ENCODE results near the gene THBD. TPM values are rescaled to one million over a fixed set of nuclear protein-coding genes. Genes with fewer than 3 reads are reported as not detected.

THBD gene
- 1.2 and 7.2 TPM in 2 replicates for total RNA-seq

GRCh38 chr20:23049201-23050075 lies at the start of gene THBD:
TSS of gene THBD (minus strand) at chr20:23049672. CDS start at chr20:23049504, 168 bp downstream.

GRCh38 chr20:23086056-23086566 lies 36.6 kb upstream of the THBD start, which contains the start of gene CD93:
TSS of gene CD93 (minus strand) at chr20:23086324. CDS start at chr20:23086192, 132 bp downstream.

DNA sequence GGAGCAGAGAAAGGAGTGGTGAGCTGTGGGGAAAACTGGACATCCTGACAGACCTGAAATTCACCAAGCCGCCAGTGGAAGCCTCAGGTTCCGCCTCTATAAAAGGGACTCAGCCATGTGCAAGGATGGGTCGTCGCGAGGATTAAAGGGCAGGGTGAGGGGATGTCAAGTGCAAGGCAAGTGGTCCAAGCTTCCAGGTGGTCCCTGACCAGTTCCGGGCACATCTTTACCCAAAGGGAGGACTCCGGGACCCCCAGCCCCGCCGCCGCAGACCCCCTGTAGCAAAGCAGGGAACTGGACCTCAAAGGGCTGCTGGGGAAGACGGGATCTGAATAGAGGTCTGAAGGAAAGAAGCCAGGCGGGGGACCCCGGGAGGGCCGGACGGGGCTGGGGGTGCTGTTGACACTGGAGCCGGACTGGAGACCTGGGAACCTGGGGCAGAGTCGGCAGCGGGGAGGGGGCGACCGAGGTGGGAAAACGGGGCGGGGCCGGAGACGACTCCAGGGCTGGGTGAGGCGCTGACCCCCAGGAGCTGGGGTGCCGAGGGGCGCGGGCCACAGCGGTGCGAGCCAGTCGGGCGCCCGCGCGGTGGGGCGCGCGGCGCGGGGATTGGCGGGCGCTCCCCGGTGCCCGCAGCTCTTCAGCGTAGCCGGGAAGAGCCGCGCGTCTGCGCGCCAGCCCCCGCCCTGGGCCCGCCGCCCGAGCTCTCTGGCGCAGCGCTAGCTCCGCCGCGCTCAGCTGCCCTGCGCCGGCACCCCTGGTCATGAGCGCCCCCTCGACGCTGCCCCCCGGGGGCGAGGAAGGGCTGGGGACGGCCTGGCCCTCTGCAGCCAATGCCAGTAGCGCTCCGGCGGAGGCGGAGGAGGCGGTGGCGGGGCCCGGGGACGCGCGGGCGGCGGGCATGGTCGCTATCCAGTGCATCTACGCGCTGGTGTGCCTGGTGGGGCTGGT lies 14.5 kb downstream of the THBD start, which contains the start of gene SSTR4:
SSTR4 (plus strand) TSS at position 592 of the 951 bp plus-strand sequence; CDS start at position 764, 172 bp downstream.

Other genes with a start within 250 kb of the THBD start
- gene SSTR4, start 14.4 kb downstream of the THBD start, total RNA-seq = not detected in 2 replicates
- gene CD93, start 36.7 kb upstream of the THBD start, total RNA-seq = 0.69 and 0.89 TPM in 2 replicates